Upper lobe of left lung (tissue), 6 donors: ENCODE measurements around the gene MTSS2. TPM values are rescaled to one million over a fixed set of nuclear protein-coding genes. Genes with fewer than 3 reads are reported as not detected.
"Not testable (repeated sequence)": the region's sequence is repeated elsewhere in the genome, so short reads cannot be mapped to it uniquely, and the experiment has no call there.

Experiments
- ATAC-seq, 2 donors: fragments of 200-7000 bp; cut with Tn5 transposase; one replicate each; pipeline ENCODE4 v1.9.1; 2022; ENCODE audit warnings: mild to moderate bottlenecking in 2 of 2, moderate library complexity in 2 of 2; ENCODE audit not compliant: low FRiP score in 2 of 2
- DNase-seq, 2 donors: peaks; one replicate each; pipeline ENCODE4 v3.0.0-alpha.2; 2019 to 2020
- H3K27ac ChIP-seq, 4 donors: fragments of 200-600 bp; sonication (generic); one replicate each; pipeline ENCODE4 v1.5.1; 2016 to 2019
- H3K27me3 ChIP-seq, 4 donors: fragments of 200-600 bp; sonication (generic); one replicate each; pipeline ENCODE4 v1.5.1; 2017 to 2019
- H3K36me3 ChIP-seq, 4 donors: fragments of 200-600 bp; sonication (generic); one replicate each; pipeline ENCODE4 v1.5.1; 2016 to 2019
- H3K4me1 ChIP-seq, 4 donors: fragments of 200-600 bp; sonication (generic); one replicate each; pipeline ENCODE4 v1.5.1; 2018 to 2019
- H3K4me3 ChIP-seq, 4 donors: fragments of 200-600 bp; sonication (generic); one replicate each; pipeline ENCODE4 v1.5.1; 2017 to 2019; ENCODE audit warnings: mild to moderate bottlenecking in 2 of 4, moderate library complexity in 1 of 4
- H3K9me3 ChIP-seq, 4 donors: fragments of 200-600 bp; sonication (generic); one replicate each; pipeline ENCODE4 v1.5.1; 2018 to 2019
- EP300 ChIP-seq, 4 donors: sonication (generic); formaldehyde crosslinking; IDR thresholded peaks; one replicate each; pipeline ENCODE4 v1.5.1; 2017; ENCODE audit warnings: antibody characterized with exemption in 4 of 4, control low read depth in 2 of 4
- POLR2A ChIP-seq, 4 donors: fragments of 450-650 bp; IDR thresholded peaks; one replicate each; pipeline ENCODE4 v1.5.1; 2016 to 2017; ENCODE audit warnings: antibody characterized with exemption in 4 of 4, mild to moderate bottlenecking in 2 of 4
- POLR2AphosphoS5 ChIP-seq, 2 donors: sonication (generic); formaldehyde crosslinking; IDR thresholded peaks; one replicate each; pipeline ENCODE4 v1.5.1; 2017; ENCODE audit warnings: antibody characterized with exemption in 2 of 2
- WGBS, 2 donors: methylation state at CpG; one replicate each; pipeline ENCODE4 v1.1.5; 2017 to 2018; 5-methylcytosine and 5-hydroxymethylcytosine counted together
- total RNA-seq, 6 donors: library from RNA; depleted of rRNA in 4 of 6; stranded (reverse); fragments of >200 nt in 4 of 6; gene quantifications; one replicate each; pipeline versions ENCODE4 v1.1.0 to v1.2.1, GENCODE V29; 2016 to 2021
- TF ChIP-seq, protein P1 (sequence below), 6 experiments: fragments of 450-650 bp in 4 of 6; fragments of 200-600 bp in 2 of 6; sonication (generic) in 2 of 6; IDR thresholded peaks; one replicate each; pipeline ENCODE4 v1.5.1; 2016 to 2019; ENCODE audit warnings: antibody characterized with exemption in 6 of 6
- donor health status: DM: no; HTN: no; CAD: no; lungs with moderate emphysema.
- donor health status: DM: no; HTN: yes; CAD: no; lungs with severe emphysema.

The MTSS2 gene
- total RNA-seq, 6 donors from 2014 or later, result 40.7 to 202 (median 72.4) TPM

DNA sequence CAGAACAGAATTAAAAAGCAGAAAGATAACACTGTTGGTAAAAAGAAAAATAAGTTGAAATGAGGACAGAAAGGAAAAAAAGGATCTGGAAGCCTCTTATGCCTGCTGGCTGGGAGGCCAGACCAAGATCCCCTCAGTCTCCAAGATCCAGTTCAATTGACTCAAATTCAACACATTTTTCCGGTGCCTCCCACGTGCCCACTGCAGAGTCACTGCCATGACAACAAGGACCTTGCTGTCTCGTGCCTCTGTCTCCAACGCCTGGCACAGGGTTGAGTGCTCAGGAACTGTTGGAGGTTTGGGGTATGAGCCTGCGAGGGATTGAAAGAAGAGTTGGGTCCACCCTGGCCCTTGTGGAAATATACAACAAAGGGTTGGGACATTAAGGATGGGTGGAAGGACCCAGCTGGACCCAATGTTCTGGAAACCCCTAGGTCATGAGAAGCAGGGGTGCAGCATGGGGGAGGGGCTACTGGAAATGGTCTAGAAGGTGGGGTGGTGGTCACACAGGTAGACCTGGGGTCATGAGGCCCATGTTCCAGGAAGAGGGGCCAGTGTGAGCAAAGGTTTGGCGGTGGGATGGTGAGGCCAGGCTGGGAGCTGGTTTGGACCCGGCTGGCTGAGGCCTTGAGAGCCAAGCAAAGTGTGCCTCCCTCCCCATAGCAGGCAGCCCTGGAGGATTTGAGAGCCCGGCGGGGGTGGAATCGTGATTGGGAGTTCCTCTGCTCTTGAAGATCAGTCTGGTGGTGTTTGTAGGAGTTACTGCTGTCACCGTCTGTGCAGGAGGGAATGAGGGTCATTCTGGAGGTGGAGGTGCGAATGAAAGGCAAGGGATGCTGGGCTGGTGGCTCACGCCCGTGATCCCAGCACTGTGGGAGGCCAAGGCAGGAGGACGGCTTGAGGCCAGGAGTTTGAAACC is 38.2 kb downstream of the MTSS2 start:
- TF ChIP-seq POLR2AphosphoS5 (IDR thresholded peaks at IDR 0.05), result no peak
- TF ChIP-seq, protein P1, sequence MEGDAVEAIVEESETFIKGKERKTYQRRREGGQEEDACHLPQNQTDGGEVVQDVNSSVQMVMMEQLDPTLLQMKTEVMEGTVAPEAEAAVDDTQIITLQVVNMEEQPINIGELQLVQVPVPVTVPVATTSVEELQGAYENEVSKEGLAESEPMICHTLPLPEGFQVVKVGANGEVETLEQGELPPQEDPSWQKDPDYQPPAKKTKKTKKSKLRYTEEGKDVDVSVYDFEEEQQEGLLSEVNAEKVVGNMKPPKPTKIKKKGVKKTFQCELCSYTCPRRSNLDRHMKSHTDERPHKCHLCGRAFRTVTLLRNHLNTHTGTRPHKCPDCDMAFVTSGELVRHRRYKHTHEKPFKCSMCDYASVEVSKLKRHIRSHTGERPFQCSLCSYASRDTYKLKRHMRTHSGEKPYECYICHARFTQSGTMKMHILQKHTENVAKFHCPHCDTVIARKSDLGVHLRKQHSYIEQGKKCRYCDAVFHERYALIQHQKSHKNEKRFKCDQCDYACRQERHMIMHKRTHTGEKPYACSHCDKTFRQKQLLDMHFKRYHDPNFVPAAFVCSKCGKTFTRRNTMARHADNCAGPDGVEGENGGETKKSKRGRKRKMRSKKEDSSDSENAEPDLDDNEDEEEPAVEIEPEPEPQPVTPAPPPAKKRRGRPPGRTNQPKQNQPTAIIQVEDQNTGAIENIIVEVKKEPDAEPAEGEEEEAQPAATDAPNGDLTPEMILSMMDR (IDR thresholded peaks at IDR 0.05), result no peak
- TF ChIP-seq POLR2A (IDR thresholded peaks at IDR 0.05), result no peak
- no peak for TF ChIP-seq EP300 (IDR thresholded peaks at IDR 0.05)
- Histone ChIP-seq H3K4me3 (no peak overlapping the region), H3K9me3 (no peaks in the 10 kb centered on the region), H3K27ac (no peak overlapping the region), H3K36me3 (no peaks in the 10 kb centered on the region), H3K4me1 (no peaks in the 10 kb centered on the region), H3K27me3 (no peaks in the 10 kb centered on the region)
- ATAC-seq (no peak), DNase-seq (no peak)
- WGBS, 2 donors, result 84 to 88% methylated on average over 15 of the region's 15 CpGs

DNA sequence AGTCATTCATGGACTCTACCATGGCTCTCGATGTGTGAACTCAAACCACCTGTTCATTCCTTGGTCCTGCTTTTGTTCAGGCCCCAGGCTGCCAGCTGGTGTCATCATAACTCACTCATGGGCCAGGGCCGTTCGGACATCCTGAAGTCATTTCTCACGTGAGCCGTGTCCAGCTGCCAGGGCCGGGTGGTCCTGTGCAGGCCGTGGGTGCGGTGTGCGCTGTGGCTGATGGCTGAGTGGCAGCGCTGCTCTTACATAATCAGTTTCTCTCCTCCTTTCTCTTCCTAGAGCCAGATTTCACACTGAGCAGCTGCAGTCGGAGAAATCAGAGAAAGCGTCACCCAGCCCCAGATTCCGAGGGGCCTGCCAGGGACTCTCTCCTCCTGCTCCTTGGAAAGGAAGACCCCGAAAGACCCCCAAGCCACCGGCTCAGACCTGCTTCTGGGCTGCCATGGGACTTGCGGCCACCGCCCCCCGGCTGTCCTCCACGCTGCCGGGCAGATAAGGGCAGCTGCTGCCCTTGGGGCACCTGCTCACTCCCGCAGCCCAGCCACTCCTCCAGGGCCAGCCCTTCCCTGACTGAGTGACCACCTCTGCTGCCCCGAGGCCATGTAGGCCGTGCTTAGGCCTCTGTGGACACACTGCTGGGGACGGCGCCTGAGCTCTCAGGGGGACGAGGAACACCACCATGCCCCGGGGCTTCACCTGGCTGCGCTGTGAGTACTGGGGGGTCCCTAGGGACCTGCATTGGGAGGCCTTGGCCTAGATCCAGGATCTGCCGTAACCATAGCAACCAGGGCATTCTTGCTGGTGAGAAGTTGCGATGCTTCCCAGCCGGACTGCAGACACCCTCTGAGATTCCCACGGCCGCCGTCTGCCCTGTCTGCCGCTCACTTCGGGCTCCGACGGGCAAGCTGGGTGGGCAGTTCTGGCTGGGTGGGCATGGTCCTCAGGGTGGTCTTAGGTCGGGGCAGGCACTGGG is 39.3 kb downstream of the MTSS2 start, which contains the start of gene IL34:
Gene IL34 (plus strand): TSS at position 300 of the 982 bp plus-strand sequence. CDS start 389 bp downstream, at position 689.
- no peak within 1 kb of the TSS for H3K4me3 ChIP-seq
- no peaks in the 10 kb centered on the region for H3K9me3 ChIP-seq
- no peaks in the 10 kb centered on the region for H3K36me3 ChIP-seq
- TF ChIP-seq, protein P1 (IDR thresholded peaks at IDR 0.05), result no peak
- DNase-seq (peak in 1 of 2 donors; percentile 76), ATAC-seq (peak; percentile 28 to 41)
- no peaks in the 10 kb centered on the region for H3K4me1 ChIP-seq
- WGBS, 2 donors, result 79 to 82% methylated on average over 23 to 27 of the region's 39 CpGs
- no peak within 1 kb of the TSS for H3K27ac ChIP-seq
- H3K27me3 ChIP-seq, result no peaks in the 10 kb centered on the region

DNA sequence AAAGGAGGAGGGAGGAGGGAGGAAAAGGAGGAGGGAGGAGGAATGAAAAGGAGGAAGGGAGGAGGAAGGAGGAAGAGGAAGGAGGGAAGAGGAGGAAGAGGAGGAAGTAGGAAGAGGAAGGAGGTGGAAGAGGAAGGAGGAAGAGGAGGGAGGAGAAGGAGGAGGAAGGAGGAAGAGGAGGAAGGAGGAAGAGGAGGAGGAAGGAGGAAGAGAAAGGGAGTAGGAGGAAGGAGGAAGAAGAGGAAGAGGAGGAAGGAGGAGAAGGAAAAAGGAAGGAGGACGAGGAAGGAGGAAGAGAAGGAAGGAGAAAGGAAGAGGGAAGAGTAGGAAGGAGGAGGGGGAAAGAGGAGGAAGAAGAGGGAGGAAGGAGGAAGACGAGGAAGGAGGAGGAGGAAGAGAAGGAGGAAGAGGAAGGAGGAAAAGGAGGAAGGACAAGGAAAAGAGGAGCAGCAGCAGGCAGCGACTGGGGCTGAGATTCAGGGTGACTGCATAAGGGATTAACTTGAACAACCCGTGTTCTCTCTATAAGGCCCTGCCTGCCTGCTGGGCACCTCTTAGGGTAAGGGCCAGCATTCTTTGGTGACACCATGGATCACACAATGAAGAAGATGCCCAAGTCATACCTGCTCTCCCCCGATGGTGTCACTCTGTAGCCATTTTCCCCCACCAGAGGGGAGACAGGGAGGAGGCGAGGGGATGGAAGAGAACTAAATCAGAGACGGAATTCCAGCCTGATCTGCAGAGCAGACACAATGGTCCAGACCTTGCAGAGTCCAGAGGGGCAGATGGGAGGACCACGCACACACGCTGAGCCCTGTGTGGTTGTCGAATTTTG is 40.9 kb downstream of the MTSS2 start:
- Histone ChIP-seq H3K27ac (no peak overlapping the region), H3K4me1 (no peaks in the 10 kb centered on the region), H3K27me3 (no peaks in the 10 kb centered on the region), H3K9me3 (no peaks in the 10 kb centered on the region), H3K4me3 (no peak overlapping the region), H3K36me3 (no peaks in the 10 kb centered on the region)
- TF ChIP-seq, protein P1 (IDR thresholded peaks at IDR 0.05), result no peak
- TF ChIP-seq POLR2A (IDR thresholded peaks at IDR 0.05), result no peak
- TF ChIP-seq POLR2AphosphoS5 (IDR thresholded peaks at IDR 0.05), result no peak
- no peak for TF ChIP-seq EP300 (IDR thresholded peaks at IDR 0.05)
- DNase-seq (no peak), ATAC-seq (no peak)
- 80 to 85% methylated on average over 10 of the region's 10 CpGs for WGBS, 2 donors

DNA sequence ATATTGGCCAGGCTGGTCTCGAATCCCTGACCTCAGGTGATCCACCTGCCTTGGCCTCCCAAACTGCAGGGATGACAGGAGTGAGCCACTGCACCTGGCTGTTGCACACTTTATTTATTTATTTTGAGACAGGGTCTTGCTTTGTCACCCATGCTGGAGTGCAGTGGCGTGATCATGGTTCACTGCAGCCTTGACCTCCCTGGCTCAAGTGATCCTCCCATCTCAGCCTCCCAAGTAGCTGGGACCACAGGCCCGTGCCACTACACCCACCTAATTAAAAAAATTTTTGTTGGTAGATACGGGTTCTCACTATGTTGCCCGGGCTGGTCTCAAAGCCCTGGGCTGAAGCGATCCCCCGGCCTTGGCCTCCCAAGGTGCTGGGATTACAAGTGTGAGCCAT is 42.6 kb downstream of the MTSS2 start:
- H3K27ac ChIP-seq, H3K4me1 ChIP-seq, DNase-seq, H3K36me3 ChIP-seq, H3K4me3 ChIP-seq, H3K9me3 ChIP-seq, H3K27me3 ChIP-seq, ATAC-seq: not testable (repeated sequence)
- 81 to 89% methylated on average over 7 of the region's 7 CpGs for WGBS, 2 donors
